Amygdala (tissue), 56 donors: ENCODE results near the gene LMAN2L.

ENCODE experiments used
- DNase-seq, 56 donors: peaks; one replicate each; lab custom pipeline; 2025; lab: John Stamatoyannopoulos, UW

Gene LMAN2L

DNA sequence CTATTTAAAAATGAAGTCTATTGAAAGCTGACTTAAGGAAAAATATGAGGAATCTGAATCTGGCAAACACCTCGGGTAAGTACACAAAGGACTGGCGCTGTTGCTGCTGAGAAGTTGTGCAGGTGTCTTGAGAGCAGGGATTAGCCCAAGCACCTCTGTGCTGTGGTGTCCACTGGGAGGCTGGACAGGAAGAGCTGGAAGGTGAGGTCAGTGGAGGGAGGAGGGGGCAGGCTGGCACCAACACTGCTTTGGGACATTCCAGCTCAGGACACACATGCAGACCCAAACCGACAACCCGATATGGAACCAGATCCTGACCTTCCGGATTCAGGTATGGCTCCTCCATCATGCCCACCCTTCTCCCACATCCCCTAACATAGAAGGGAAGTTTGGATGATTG, 76.7 kb downstream of the LMAN2L start:
- DNase-seq = no peak

DNA sequence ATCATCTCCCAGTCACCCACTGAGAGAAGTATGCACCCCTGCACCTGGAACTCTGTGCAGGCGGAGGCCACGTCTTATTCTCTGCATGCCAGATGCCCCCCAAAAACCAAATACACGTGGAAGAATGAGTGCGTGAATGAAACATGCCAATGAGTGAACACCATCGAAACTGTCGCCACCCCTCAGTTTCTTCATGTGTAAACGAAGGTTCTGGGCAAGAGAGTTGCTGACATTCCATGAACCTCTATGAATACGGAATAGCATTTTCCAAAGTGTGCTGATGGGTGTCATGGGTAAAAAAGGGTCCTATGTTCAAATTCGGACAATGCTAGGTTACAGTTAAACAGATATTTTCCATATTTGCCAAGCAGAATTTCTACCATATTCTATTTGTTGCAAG, 77.5 kb downstream of the LMAN2L start:
- no peak for DNase-seq

DNA sequence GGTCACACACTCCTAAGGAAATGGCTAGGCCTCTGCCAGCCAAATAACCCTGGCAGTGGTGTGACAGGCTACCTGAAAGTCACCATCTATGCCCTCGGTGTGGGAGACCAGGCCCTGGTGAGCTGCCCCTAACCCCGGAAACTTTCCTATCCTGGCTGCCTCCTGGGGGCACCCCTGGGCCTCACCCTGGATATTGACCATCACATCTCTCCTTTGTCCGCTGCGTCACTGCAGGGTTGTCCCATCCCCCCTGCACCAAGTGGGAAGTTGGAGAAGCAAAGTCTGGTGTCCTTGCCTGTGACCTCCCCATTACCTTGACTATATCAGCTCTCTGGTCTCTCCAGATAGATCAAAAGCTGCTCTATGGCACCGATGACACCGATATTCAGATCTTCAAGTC, 78.5 kb downstream of the LMAN2L start:
- DNase-seq = no peak

DNA sequence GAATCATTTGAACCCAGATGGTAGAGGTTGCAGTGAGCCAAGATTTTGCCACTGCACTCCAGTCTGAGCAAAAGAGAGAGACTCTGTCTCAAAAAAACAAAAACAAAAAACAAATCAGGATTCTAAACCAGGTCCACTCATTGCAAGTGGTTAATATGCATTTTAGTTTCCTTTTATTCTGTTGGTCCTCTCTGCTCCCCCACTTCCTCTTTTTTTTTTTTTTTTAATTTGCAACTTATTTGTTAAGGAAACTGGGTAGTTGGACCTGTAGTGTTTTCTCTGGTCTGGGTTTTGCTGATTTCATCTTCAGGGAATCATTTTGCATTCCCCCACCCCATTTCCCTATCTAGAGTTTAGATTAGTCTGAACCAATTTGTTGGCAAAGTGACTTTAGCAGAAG, 83.3 kb downstream of the LMAN2L start:
- DNase-seq = no peak
